GM19035 (cell line): ENCODE results near the gene MRAS.
"Not testable (repeated sequence)": the region's sequence is repeated elsewhere in the genome, so short reads cannot be mapped to it uniquely, and the experiment has no call there.

Experiments used
- ATAC-seq: cut with Tn5 transposase; IDR thresholded peaks from one replicate; pipeline ENCODE4 v1.9.1; 2021; ENCODE audit not compliant: unreplicated experiment

The MRAS gene

DNA sequence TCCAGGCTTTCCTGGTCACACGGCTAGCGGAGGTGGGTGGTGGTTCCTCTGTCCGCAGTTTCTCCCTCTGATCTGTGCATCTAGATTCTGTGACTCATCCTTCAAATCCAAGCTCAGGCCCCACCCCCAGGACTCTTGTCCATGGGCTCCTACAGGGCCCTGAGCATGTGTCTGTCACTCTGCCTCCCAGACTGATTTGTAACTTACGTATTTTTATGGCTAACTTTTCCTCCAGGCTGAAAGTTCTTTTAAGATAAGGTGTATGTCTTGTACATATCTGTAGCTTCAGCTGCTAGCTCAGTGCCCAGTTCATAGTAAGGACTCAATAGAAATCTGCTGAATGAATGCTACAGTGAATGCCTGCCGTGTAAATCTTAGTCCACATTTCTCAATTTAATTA, 94.1 kb downstream of the MRAS start:
- no peak for ATAC-seq

DNA sequence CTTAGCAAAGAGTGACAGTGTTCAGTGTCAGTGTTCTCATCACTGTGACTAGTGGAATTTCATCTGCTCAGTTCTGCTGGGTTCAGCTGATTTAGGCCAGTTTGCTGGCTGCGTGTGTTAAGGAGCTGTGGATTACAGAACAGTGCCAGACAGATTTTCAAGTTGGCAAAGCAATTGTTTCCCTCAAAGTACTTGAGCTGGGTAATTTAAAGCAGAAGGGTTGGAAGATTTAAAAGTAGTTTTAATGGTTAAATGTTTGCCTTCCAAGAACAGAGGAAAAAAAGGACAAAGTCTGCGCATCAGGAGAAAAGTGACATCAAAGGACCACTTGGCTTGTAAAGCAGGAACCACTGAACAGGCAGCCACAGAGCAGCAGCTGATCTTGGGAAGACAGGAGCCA, 94.7 kb downstream of the MRAS start:
- ATAC-seq, result no peak

DNA sequence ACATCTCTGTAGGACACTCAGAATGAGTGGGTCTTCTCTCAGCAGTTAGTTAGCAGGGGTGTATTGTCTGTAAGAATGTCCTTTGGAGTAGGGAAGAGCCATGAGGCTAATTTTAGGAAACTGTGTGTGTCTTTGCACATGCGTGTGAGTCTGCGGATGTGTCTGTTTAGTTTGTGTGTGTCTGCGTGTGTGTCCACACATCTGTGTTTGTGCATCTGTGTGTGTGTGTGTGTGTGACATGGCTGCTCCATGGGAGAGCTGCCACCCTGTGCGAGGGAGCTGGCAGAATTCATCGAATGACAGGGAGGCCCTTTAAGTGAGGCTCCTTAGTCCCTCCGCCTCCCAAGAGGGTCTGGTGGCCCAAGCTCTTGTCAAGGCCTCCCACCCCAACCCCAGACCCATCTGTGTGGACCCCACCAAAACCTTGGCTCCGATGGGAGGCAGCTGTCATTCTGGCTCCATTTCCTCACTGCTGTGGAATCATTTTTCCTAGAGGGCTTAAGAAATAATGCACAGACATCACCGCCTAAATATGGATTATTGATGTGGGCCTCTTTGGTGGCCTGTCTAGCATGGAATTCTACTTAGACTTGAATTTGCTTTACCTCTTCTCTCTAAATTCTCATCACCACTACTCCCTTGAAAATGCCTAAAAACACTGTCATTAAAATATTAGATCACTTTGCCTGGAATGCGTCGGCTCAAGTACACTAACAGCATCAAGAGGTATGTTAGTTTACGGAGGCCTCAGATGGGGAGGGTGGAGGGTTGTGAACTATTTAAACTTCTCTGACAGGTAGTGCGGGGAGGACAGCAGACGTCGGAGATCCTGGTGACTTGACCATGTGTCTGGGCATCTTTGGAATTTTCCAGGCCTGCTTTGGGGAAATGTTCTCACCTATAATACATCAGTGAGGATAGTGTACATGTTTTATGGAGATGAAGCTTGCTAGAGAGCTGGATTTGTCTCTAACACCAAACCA, 95.4 kb downstream of the MRAS start:
- ATAC-seq, result no peak

GRCh38 chr3:138445236-138445635, 96.9 kb downstream of the MRAS start:
- no peak for ATAC-seq

GRCh38 chr3:138445654-138446053, 97.3 kb downstream of the MRAS start:
- no peak for ATAC-seq

GRCh38 chr3:138448631-138449030, 100.3 kb downstream of the MRAS start:
- ATAC-seq, result no peak

DNA sequence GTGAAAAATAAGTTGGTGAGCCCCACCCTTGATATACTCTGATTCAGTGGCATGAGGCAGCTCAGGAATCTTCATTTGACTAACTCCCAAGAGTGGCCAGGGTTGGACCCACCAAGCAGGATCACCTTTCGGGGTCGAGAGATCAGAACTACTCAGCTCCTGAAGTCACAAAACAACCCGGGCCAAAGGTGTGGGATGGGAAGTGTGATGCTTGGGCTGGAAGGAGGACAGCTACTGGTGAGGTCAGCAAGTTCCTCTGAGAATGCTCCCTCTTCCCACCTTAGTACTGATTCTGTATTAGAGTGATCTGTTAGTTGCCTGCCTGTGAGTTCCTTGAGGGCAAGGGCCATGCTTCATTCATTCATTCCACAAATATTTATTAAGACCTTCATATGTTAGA, 101.1 kb downstream of the MRAS start:
- ATAC-seq, result no peak

DNA sequence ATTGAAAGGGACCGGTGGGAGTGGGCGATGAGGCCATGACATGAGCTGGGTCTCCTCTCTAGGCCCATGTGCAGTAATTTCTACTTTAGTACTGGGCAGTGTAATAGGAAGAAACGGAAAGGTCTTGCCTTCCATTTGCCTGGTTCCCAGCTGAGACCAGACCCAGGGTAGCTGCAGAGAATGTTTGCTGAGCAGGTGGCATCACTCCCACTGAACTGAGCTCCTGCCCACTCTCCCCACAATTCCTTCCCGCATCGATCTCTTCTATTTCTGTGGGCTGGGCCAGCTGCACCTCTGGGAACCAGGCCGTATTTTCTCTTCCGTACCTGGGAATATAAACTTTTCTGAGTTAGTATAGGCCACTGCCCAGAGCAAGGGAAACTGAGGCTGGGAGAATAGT, 101.8 kb downstream of the MRAS start:
- no peak for ATAC-seq

DNA sequence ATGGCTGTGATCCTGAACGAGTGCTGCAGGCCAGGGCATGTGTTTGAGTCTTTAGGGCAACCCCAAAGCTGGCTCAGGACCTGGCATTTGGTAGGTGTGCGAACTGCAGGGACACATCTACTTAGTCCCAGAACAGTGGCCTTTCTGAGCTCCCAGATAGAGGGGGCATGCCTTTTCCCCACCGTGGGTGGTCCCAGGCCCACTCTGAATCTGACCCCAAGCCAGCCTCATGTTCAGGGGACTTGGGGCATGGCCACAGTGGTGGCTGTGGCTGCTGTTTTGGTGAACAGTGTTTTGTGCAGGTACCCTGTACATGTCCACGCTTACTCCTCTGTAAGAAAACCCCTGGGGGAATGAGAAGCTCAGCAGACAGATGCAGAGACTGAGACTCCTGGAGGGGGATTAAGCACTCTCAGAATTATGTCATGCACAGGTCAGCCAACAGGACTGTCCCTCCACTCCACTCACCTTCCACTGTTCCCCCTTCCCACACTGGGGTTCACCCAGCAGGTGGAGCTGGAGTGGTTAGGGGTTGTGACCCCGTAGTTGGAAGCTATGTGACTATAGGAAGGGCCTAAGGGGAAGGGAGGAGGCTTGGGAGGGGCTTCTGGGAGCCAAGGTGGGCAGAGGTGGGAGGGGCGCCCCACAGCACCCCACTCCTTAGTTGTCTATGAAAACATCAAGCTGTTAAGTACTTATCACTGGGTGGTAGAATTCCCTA, 102.5 kb downstream of the MRAS start:
- ATAC-seq, result no peak

GRCh38 chr3:138451595-138452162, 103.3 kb downstream of the MRAS start:
- no peak for ATAC-seq

DNA sequence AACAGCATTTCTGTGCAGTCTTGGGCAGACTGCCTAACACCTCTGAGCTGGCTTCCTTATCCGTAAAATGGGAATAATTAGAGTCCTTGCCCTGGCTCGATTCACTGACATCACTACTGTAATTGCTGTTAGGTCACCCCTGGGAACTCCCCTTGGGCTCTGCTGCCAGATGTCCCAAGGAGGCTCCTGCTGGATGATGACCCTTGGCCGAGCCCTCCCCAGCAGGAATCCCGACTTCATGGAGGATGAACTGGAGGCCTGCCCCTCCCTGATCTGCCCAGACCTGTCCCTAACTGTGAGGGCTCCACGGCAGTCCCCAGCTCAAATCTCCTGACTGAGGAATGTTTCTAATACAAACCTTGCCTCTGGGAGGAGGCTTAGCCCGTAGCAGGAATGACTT, 104.1 kb downstream of the MRAS start:
- ATAC-seq, result no peak

DNA sequence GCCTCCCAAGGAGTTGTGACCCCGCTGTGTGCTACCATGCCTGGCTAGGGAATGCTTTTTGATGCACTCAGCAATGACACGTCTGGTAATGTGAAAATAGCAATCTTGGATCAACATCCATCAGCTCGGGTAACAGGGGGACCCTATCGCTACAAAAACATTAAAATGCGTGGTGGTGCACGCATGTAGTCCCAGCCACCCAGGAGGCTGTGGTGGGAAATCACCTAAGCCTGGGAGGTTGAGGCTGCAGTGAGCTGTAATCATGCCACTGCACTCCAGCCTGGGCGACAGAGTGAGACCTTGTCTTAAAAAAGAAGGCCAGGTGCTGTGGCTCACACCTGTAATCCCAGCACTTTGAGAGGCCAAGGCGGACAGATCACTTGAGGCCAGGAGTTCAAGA, 105.6 kb downstream of the MRAS start:
- ATAC-seq, result not testable (repeated sequence)
